ENCODE data around the gene BIN2. TPM values are rescaled to one million over a fixed set of nuclear protein-coding genes. Genes with fewer than 3 reads are reported as not detected.
A peak's percentile ranks its signal among the peaks of the same experiment; 100 is the strongest.

The BIN2 gene
- total and polyA plus RNA-seq, 9 of the 15 experiments (the other 6 are each of a cell fraction or from before 2014, with no cell fraction given) = 0.04 to 0.39 (median 0.25) TPM; not detected in 1

DNA sequence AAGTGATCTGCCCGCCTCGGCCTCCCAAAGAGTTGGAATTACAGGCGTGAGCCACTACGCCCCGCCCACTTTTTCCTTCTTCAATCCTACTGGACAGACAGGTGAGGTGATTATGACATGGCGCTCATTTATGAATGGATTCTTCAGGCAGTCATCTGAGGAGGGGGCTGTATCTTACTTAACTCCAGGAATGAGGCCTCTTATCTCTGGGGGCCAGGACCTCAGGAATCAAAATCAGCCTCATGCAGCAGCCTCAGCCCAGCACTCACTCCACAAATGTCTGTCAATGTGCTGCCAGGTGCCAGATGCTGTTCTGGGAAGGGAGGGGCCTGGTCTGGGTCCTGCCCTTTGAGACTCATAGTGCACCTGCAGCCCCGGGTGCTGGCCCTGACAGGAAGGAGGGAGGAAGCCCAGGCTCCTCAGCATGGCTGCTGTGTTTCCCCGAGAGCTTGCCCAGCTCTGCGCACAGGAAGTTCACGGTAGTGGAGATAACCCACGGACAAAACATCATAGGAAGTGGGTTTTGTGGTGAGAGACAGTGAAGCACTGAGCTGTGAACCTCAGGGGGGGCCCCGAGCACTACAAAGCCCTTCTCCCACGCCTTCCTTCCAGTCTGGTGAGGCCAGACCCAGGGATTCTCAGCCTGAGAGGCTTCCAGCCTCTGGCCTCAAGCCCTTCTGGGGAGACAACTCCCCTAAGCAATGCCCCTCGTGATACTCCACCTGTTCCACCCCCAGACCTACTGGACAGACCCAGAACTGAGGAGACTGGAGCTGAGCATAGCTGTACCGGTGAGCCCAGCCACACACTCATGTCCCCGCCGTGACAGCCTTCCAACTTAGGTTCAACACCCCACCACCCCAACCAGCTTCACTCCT is 44.9 kb upstream of the BIN2 start (continued):
- TF ChIP-seq, protein P1, sequence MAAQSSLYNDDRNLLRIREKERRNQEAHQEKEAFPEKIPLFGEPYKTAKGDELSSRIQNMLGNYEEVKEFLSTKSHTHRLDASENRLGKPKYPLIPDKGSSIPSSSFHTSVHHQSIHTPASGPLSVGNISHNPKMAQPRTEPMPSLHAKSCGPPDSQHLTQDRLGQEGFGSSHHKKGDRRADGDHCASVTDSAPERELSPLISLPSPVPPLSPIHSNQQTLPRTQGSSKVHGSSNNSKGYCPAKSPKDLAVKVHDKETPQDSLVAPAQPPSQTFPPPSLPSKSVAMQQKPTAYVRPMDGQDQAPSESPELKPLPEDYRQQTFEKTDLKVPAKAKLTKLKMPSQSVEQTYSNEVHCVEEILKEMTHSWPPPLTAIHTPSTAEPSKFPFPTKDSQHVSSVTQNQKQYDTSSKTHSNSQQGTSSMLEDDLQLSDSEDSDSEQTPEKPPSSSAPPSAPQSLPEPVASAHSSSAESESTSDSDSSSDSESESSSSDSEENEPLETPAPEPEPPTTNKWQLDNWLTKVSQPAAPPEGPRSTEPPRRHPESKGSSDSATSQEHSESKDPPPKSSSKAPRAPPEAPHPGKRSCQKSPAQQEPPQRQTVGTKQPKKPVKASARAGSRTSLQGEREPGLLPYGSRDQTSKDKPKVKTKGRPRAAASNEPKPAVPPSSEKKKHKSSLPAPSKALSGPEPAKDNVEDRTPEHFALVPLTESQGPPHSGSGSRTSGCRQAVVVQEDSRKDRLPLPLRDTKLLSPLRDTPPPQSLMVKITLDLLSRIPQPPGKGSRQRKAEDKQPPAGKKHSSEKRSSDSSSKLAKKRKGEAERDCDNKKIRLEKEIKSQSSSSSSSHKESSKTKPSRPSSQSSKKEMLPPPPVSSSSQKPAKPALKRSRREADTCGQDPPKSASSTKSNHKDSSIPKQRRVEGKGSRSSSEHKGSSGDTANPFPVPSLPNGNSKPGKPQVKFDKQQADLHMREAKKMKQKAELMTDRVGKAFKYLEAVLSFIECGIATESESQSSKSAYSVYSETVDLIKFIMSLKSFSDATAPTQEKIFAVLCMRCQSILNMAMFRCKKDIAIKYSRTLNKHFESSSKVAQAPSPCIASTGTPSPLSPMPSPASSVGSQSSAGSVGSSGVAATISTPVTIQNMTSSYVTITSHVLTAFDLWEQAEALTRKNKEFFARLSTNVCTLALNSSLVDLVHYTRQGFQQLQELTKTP (IDR thresholded peaks at IDR 0.05; ENCODE audit: low read depth in 1 of 2, partially characterized antibody in 2 of 2) = peak in 1 of 2 experiments; percentile 82
- TF ChIP-seq, protein P2, sequence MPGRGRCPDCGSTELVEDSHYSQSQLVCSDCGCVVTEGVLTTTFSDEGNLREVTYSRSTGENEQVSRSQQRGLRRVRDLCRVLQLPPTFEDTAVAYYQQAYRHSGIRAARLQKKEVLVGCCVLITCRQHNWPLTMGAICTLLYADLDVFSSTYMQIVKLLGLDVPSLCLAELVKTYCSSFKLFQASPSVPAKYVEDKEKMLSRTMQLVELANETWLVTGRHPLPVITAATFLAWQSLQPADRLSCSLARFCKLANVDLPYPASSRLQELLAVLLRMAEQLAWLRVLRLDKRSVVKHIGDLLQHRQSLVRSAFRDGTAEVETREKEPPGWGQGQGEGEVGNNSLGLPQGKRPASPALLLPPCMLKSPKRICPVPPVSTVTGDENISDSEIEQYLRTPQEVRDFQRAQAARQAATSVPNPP (IDR thresholded peaks at IDR 0.05; ENCODE audit: borderline replicate concordance, insufficient read depth, insufficient read length) = no peak
- TF ChIP-seq ZNF253 (CRISPR knock-in tag; conservative IDR thresholded peaks at IDR 0.05) (no peak), KAT2B (IDR thresholded peaks at IDR 0.05; ENCODE audit: low read depth, low read length) (no peak), NFIX (CRISPR knock-in tag; IDR thresholded peaks at IDR 0.05; ENCODE audit: low read depth) (no peak), DPF2 (IDR thresholded peaks at IDR 0.05) (peak; percentile 82), ZBED1 (IDR thresholded peaks at IDR 0.05) (no peak), PTBP1 (IDR thresholded peaks at IDR 0.05; ENCODE audit: low read depth, low read length) (no peak), NEUROD1 (IDR thresholded peaks at IDR 0.05; ENCODE audit: borderline replicate concordance, low read depth, low read length, partially characterized antibody) (no peak), DDX20 (tag; IDR thresholded peaks at IDR 0.05; ENCODE audit: low read depth) (no peak), NRF1 (conservative IDR thresholded peaks at IDR 0.05 in 1 of 2, IDR thresholded peaks at IDR 0.05 in 1 of 2) (peak; percentile 47 to 49), ZNF589 (CRISPR knock-in tag; IDR thresholded peaks at IDR 0.05; ENCODE audit: low read depth) (peak; percentile 94)
- TF ChIP-seq, protein P3, sequence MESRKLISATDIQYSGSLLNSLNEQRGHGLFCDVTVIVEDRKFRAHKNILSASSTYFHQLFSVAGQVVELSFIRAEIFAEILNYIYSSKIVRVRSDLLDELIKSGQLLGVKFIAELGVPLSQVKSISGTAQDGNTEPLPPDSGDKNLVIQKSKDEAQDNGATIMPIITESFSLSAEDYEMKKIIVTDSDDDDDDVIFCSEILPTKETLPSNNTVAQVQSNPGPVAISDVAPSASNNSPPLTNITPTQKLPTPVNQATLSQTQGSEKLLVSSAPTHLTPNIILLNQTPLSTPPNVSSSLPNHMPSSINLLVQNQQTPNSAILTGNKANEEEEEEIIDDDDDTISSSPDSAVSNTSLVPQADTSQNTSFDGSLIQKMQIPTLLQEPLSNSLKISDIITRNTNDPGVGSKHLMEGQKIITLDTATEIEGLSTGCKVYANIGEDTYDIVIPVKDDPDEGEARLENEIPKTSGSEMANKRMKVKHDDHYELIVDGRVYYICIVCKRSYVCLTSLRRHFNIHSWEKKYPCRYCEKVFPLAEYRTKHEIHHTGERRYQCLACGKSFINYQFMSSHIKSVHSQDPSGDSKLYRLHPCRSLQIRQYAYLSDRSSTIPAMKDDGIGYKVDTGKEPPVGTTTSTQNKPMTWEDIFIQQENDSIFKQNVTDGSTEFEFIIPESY (CRISPR knock-in tag; IDR thresholded peaks at IDR 0.05) = no peak

Data from K562 (cell line).